Stimulated activated CD8-positive, alpha-beta memory T cell treated with anti-CD3 and anti-CD28 coated beads, Interleukin-15, amount 100 ng/mL, for 1 hour (primary cell): ENCODE results near the gene SRP54.
A peak's percentile ranks its signal among the peaks of the same experiment; 100 is the strongest.
"Not testable (repeated sequence)": the region's sequence is repeated elsewhere in the genome, so short reads cannot be mapped to it uniquely, and the experiment has no call there.

Experiments
- DNase-seq: peaks from one replicate; pipeline ENCODE4 v3.0.0-alpha.2; 2020; ENCODE audit warnings: low read depth

SRP54 gene

DNA sequence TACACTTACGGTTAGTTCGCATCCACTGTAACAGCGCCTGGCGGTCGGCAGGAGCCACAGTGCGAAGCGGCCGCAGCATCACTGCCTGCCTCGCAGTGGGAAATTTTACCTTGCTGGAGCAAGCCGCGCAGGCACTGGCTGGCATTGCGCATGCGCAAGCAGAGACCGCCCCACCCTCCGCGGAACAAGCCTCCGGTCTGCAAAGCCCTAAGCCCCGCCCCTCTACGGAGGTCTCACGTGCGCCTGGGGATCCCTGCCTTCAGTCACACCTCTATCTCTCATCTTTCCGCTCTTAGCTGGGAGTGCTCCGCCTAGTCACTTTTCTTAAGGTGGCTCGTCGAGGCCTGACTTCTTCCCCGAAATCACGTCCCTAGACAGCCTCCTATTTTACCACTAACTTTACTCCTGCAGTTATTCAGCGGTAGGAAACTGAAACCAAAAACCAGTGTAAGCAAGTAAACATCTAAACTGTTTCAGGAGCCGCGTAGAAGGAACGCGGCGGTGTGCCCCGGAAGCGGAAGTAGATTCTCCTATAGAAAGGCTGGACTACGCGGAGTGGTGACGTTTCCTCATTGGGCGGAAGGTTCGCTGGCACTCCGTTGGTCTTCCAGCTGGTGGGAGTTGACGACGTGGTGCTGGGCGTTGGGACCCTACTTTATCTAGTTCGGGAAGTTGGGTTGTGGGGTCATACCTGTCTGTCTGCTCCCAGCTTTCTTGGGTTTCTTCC lies at the start of gene SRP54:
SRP54 (plus strand) TSS at position 572 of the 727 bp plus-strand sequence. CDS start 13,718 bp downstream, outside the sequence.
- peak; percentile 99 for DNase-seq

- DNase-seq = no peak
Observed at GRCh38 chr14:34933301-34933700, 49.5 kb upstream of the SRP54 start.

GRCh38 chr14:34935488-34935887 lies 47.3 kb upstream of the SRP54 start:
- DNase-seq = no peak

- DNase-seq = no peak
Observed at GRCh38 chr14:34937442-34937841, 45.4 kb upstream of the SRP54 start.

- DNase-seq = no peak
Observed at GRCh38 chr14:34937876-34938275, 44.9 kb upstream of the SRP54 start.

DNA sequence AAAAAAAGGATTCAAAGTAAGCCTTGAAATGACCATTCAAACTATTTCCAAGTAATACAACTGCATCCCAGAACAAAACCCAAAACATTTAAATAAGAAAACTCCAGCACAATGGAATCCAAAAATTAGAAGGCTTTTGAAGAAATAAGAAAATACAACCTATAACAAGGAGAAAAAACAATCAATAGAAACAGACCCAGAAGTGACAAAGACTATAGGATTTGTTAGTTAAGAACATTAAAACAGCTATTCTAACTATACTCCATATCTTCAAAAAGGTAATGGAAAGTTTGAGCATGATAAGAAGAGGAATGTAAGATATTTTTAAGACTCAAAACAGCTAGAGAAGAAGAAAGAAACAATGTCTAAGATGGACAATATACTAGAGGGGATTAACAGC lies 39.3 kb upstream of the SRP54 start:
- no peak for DNase-seq

GRCh38 chr14:34944744-34945143 lies 38.0 kb upstream of the SRP54 start:
- DNase-seq = no peak

DNA sequence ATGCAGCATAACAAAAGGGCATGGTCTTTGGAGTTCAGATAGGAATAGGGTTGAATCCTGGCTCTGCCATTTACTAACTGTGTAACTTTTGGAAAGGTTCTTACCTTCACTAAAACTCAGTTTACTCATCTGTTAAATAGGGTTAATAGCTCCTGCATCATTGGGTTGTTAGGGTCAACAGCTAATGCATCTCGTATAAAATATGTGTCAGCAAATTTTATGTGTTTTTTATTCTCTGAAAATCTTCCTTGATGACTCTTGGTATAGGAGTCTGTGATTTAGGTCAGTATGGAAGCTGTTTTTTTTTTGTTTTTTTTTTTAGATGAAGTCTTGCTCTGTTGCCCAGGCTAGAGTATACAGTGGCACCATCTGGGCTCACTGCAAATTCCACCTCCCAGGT lies 36.1 kb upstream of the SRP54 start:
- no peak for DNase-seq

DNA sequence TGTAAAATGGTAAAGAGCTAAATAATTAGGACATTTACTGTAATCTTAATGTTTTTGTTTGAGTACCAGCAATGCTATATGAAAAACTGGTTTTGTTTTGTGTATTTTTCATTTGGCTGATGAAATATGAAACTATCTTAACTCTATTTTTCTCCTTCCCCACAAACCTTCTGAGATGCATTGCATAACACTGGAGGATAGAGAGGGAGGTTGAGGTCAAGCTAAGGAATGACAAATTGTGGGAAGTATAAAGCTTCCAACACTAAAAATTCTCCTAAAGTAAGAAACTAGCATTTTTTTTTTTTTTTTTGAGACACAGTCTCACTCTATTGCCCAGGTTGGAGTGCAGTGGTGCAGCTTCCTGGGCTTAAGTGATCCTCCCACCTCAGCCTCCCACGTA lies 31.5 kb upstream of the SRP54 start:
- no peak for DNase-seq

DNA sequence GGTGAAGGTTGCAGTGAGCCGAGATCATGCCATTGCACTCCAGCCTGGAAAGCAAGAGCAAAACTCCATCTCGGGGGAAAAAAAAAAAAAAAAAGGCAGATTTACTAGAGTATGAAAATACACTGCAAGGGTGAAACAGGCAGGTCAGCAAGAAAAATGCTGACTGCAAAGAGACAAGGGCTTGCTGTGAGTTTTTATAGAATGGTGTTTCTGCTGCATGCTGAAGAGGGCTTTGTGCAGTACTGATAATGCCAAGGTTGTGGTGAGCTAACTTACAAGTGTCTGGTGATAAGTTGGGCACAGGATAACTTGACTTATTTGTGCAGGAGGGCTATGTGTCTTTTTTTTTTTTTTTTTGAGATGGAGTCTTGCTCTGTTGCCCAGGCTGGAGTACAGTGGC lies 25.9 kb upstream of the SRP54 start:
- no peak for DNase-seq

DNA sequence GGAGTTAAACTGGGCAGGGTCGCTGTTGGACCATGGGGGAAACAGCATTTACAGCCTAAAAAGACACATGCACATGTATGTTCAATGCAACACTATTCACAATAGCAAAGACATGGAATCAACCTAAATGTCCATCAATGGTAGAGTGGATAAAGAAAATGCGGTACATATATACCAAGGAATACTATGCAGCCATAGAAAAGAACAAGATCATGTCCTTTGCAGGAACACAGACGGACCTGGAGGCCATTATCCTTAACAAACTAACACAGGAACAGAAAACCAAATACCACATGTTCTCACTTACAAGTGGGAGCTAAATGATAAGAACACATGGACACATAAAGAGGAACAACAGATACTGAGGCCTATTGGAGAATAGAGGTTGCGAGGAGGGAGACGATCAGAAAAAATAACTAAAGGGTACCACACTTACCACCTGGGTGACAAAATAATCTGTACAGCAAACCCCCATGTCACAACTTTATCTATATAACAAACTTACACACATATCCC lies 25.0 kb upstream of the SRP54 start:
- DNase-seq = no peak

DNA sequence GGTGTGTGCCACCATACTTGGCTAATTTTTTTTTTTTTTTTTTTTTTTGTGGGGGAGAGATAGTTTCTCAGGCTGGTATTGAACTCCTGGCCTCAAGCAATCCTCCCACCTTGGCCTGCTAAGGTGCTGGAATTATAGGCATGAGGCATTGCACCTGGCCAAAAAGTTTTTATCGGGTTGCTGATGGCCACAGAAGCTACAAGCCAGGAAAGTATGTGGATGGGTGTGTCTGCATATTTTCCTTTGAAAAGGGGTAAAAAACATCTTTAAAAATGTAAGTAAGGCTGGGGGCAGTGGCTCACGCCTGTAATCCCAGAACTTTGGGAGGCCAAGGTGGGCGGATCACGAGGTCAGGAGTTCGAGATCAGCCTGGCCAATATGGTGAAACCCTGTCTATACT lies 20.7 kb upstream of the SRP54 start:
- DNase-seq = not testable (repeated sequence)

- DNase-seq = no peak
Observed at GRCh38 chr14:34964977-34965764, 17.6 kb upstream of the SRP54 start.

DNA sequence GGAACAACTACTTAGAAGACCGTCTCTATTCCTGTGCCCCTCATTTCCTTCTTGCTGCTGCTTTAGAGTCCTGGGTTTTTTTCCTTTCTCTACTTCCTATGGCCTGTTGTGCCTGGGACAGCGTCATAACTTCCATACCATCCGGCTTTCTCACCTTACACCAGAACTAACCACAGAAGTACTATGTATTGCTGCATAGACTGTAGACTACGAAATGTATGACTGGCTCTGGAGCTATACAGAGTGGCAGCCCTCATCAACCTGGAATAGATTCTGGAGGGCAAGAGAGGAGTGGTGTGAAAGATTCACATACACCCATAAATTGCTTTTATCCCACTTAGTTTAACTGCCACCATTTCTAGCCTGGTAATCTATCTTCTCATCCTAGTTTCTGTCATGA lies 16.9 kb upstream of the SRP54 start:
- DNase-seq = no peak

DNA sequence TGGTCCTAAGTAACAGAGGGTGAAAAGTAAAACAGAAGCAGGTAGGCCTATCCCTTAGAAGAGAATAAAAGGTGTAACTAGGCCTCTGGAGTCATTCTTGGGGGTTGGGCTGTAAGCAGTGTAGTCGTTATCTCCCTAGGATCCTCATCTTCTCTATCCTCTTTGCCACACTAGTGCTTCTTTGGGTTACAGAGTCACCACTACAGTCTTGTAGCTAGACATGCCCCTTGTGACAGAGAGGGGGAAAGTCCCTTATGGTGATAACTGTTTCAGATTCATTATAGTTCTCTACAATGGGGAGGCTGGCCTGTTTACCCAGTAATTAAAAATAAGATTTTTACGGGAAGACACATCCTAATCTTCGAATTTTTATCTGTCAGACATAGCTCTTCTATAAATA lies 16.4 kb upstream of the SRP54 start:
- no peak for DNase-seq

DNA sequence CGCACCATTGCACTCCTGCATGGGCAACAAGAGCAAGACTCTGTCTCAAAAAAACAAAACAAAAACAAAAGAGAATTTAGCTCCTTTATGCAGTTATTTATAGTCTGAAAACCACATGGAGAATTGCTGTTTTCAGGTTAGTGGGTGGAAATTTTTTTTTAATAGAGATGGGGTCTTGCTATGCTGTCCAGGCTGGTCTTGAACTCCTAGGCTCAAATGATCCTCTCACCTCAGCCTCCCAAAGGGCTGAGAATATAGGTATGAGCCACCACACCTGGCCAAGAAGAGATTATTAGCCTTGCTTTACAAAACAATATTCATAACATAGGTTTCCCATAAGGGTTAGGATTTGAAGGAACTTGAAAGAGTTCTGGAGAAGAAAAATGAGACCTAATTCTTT lies 12.1 kb upstream of the SRP54 start:
- DNase-seq = no peak

GRCh38 chr14:34971381-34971780 lies 11.4 kb upstream of the SRP54 start:
- no peak for DNase-seq

GRCh38 chr14:34971801-34972200 lies 11.0 kb upstream of the SRP54 start:
- DNase-seq = no peak

GRCh38 chr14:34978444-34978843 lies 4.3 kb upstream of the SRP54 start:
- DNase-seq = no peak

DNA sequence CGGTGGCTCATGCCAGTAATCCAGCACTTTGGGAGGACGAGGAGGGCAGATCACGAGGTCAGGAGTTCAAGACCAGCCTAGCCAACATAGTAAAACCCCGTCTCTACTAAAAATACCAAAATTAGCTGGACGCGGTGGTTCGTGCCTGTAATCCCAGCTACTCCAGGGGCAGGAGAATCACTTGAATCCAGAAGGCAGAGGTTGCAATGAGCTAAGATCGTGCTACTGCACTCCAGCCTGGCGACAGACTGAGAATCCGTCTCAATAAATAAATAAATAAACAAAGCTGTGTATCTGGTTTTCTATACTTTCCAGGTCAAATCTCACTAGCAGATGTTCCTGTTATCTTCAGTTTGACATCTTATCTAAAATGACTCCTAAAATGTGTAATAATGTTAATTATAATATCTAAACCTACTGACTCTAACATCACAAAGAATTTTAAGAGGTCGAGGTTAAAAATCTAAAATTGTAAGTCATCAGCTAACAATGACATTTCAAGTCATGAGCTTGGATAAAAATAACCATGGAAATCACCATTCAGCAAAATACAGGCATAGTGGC lies 2.4 kb upstream of the SRP54 start:
- DNase-seq = no peak

- DNase-seq = no peak
Observed at GRCh38 chr14:34981743-34982420, 910 bp upstream of the SRP54 start.

GRCh38 chr14:34983148-34983760 lies 462 bp downstream of the SRP54 start:
- DNase-seq = no peak
